K562 (cell line): ENCODE measurements around the gene SOX6. TPM values are rescaled to one million over a fixed set of nuclear protein-coding genes. Genes with fewer than 3 reads are reported as not detected.

ENCODE experiments used
- ATAC-seq: fragments of 200-7000 bp; cut with Tn5 transposase; 3 replicates; pipeline ENCODE4 v1.9.1; 2020; ENCODE audit warnings: moderate library complexity
- BruUV-seq: library from RNA; stranded (reverse); fragments of 400-500 nt; replicated peaks from 2 replicates; lab custom pipeline; 2021; lab: Mats Ljungman, UMichigan
- CTCF ChIA-PET: fragments of 300-600 bp; formaldehyde crosslinking; extraction: SDS; loops from one replicate; lab custom pipeline; 2021; ENCODE audit warnings: low intra/inter-chr PET ratio; lab: Yijun Ruan, JAX
- POLR2A ChIA-PET: fragments of 300-600, 350-650 bp; sonication (Branson Sonifier 250); formaldehyde crosslinking; extraction: SDS; loops from one replicate; lab custom pipeline; 2021; ENCODE audit warnings: antibody characterized with exemption, inconsistent platforms; lab: Yijun Ruan, JAX
- DNase-seq, 4 experiments: peaks; one replicate each; pipeline versions ENCODE4 v3.0.0 to v3.0.0-alpha.2; 2011 to 2018; ENCODE audit warnings: low spot score in 3 of 4, mixed read lengths in 3 of 4; ENCODE audit errors: extremely low read depth in 1 of 4
- FAIRE-seq: peaks from 2 replicates; lab custom pipeline; 2011; peaks lifted over from hg19 to GRCh38; lab: Jason Lieb, UNC
- H2AFZ ChIP-seq: 2 replicates; pipeline ENCODE4 v1.6.0; 2011; ENCODE audit warnings: low read depth, low read length, control low read depth, inconsistent platforms
- H3K27ac ChIP-seq: fragments of 200-600 bp; 3 replicates; pipeline ENCODE4 v1.8.0; 2011; ENCODE audit warnings: low read depth, mild to moderate bottlenecking, control low read depth, inconsistent platforms, low read length, moderate library complexity, mixed read lengths; ENCODE audit errors: extremely low read depth
- H3K27me3 ChIP-seq, 2 experiments: fragments of 300-600 bp in 1 of 2; 2 replicates in 1 of 2; 3 replicates in 1 of 2; pipeline versions ENCODE4 v1.6.0 to v1.8.0; 2011; ENCODE audit warnings: inconsistent platforms in 2 of 2, low read length in 2 of 2, mild to moderate bottlenecking in 1 of 2, mixed read lengths in 1 of 2, moderate library complexity in 1 of 2; ENCODE audit not compliant: control insufficient read depth in 2 of 2, insufficient read depth in 2 of 2
- H3K36me3 ChIP-seq: fragments of 300-600 bp; 3 replicates; pipeline ENCODE4 v1.8.0; 2011; ENCODE audit warnings: mild to moderate bottlenecking, low read length, inconsistent platforms; ENCODE audit not compliant: control insufficient read depth, insufficient read depth
- H3K4me1 ChIP-seq, 2 experiments: fragments of 200-600 bp in 1 of 2; replicated peaks in 1 of 2; 2 replicates in 1 of 2; 3 replicates in 1 of 2; pipeline versions ENCODE4 v1.5.1 to v1.8.0; 2011; ENCODE audit warnings: inconsistent platforms in 2 of 2, low read length in 2 of 2, mild to moderate bottlenecking in 1 of 2, mixed read lengths in 1 of 2, moderate library complexity in 1 of 2; ENCODE audit not compliant: control insufficient read depth in 2 of 2, insufficient read depth in 2 of 2
- H3K4me2 ChIP-seq: 2 replicates; pipeline ENCODE4 v1.6.1; 2011; ENCODE audit warnings: low read length, control low read depth, inconsistent platforms, mixed read lengths; ENCODE audit not compliant: insufficient read depth
- H3K4me3 ChIP-seq: fragments of 200-600 bp; sonication (generic), shearing (Covaris generic); 2 replicates; pipeline ENCODE4 v1.5.1; 2016; ENCODE audit warnings: control low read depth, inconsistent platforms
- H3K79me2 ChIP-seq: fragments of 200-600 bp; 3 replicates; pipeline ENCODE4 v1.8.0; 2011; ENCODE audit warnings: low read length, inconsistent platforms; ENCODE audit not compliant: control insufficient read depth, insufficient read depth
- H3K9ac ChIP-seq, 2 experiments: 2 replicates each; pipeline versions ENCODE4 v1.6.0 to v1.6.1; 2011; ENCODE audit warnings: low read depth in 2 of 2, low read length in 2 of 2, control low read depth in 1 of 2, inconsistent platforms in 1 of 2, mild to moderate bottlenecking in 1 of 2, mixed read lengths in 1 of 2; ENCODE audit not compliant: insufficient read depth in 1 of 2
- H3K9me1 ChIP-seq: one replicate; pipeline ENCODE4 v1.6.0; 2011; ENCODE audit warnings: inconsistent platforms, mild to moderate bottlenecking, low read length, moderate library complexity; ENCODE audit not compliant: control insufficient read depth, insufficient read depth
- H3K9me3 ChIP-seq: replicated peaks from 2 replicates; pipeline ENCODE4 v1.5.1; 2011; ENCODE audit warnings: low read depth, low read length, inconsistent platforms; ENCODE audit not compliant: control insufficient read depth, insufficient read depth
- H4K20me1 ChIP-seq: replicated peaks from 2 replicates; pipeline ENCODE4 v1.6.1; 2011; ENCODE audit warnings: low read length, inconsistent platforms, mixed read lengths; ENCODE audit not compliant: control insufficient read depth, insufficient read depth
- KDM1A ChIP-seq, 2 experiments: fragments of 450-650 bp; IDR thresholded peaks; 2 replicates each; pipeline ENCODE4 v1.6.1; 2016; ENCODE audit warnings: mild to moderate bottlenecking in 2 of 2
- NUFIP1 ChIP-seq: fragments of 450-650 bp; IDR thresholded peaks from 2 replicates; pipeline ENCODE4 v1.6.1; 2018; ENCODE audit not compliant: partially characterized antibody
- TEAD4 ChIP-seq, 2 experiments: sonication (generic) in 1 of 2; formaldehyde crosslinking in 1 of 2; IDR thresholded peaks; 2 replicates each; pipeline versions ENCODE4 v1.6.1 to v1.8.0; 2012 to 2022; ENCODE audit warnings: borderline replicate concordance in 1 of 2, inconsistent platforms in 1 of 2, low read length in 1 of 2, mild to moderate bottlenecking in 1 of 2, missing genetic modification reagents in 1 of 2
- ZNF766 ChIP-seq: fragments of 200-800 bp; sonication (Bioruptor generic); conservative IDR thresholded peaks from 2 replicates; pipeline ENCODE4 v1.6.1; 2016; ENCODE audit warnings: missing genetic modification characterization, missing compliant biosample characterization
- WGBS: fragments of 100-300 bp; shearing (Covaris generic); methylation state at CpG from one replicate; pipeline ENCODE4 v1.1.6; 2016; ENCODE audit warnings: low coverage, mixed read lengths; ENCODE audit not compliant: insufficient coverage; ENCODE audit errors: missing lambda C conversion rate; 5-methylcytosine and 5-hydroxymethylcytosine counted together
- in situ Hi-C: fragments of 300-500 bp; cut with MboI; formaldehyde crosslinking; loops from 4 replicates; pipeline ENCODE4 v1.15.0; 2018; ENCODE audit warnings: inconsistent platforms, mixed read lengths
- intact Hi-C: fragments of 100-400 bp; cut with micrococcal nuclease; formaldehyde crosslinking; loops from 2 replicates; pipeline ENCODE4 v1.14.2; 2022
- polyA plus RNA-seq, 8 experiments: library from polyadenylated mRNA; depleted of rRNA in 4 of 8; stranded (reverse) in 5 of 8; unstranded in 3 of 8; fragments of >200 nt; fragmentation: Nextera tagmentation in 2 of 8; fragmentation: Illumina TruSeq in 1 of 8; extraction: Ambion mirVana in 2 of 8; extraction: Trizol in 1 of 8; gene quantifications; 2 replicates each; pipeline versions ENCODE4 v1.2.1 to v1.2.3, GENCODE V29; 2011 to 2014; ENCODE audit warnings: inconsistent platforms in 1 of 8, missing spikeins in 1 of 8
- total RNA-seq, 7 experiments: library from RNA; depleted of rRNA in 6 of 7; stranded (reverse); fragments of >200 nt in 6 of 7; fragmentation: Illumina TruSeq in 2 of 7; extraction: Trizol in 2 of 7; gene quantifications; 2 replicates each; pipeline versions ENCODE4 v1.2.1 to v1.2.3, GENCODE V29; 2011 to 2021; ENCODE audit warnings: low replicate concordance in 1 of 7
- TF ChIP-seq, protein P1 (sequence below): fragments of 250-450 bp; sonication (Bioruptor Pico); IDR thresholded peaks from 2 replicates; pipeline ENCODE4 v1.8.0; 2022; ENCODE audit warnings: moderate library complexity, mild to moderate bottlenecking, inconsistent platforms
- TF ChIP-seq, protein P2 (sequence below), 2 experiments: IDR thresholded peaks in 1 of 2; conservative IDR thresholded peaks in 1 of 2; 2 replicates each; pipeline ENCODE4 v1.6.1; 2016; ENCODE audit warnings: low read depth in 2 of 2, mild to moderate bottlenecking in 1 of 2, missing compliant biosample characterization in 1 of 2, missing genetic modification characterization in 1 of 2, moderate library complexity in 1 of 2

Gene SOX6
- total and polyA plus RNA-seq, 9 of the 15 experiments (the other 6 are each of a cell fraction or from before 2014, with no cell fraction given), result 0.89 to 8.7 (median 5.7) TPM

DNA sequence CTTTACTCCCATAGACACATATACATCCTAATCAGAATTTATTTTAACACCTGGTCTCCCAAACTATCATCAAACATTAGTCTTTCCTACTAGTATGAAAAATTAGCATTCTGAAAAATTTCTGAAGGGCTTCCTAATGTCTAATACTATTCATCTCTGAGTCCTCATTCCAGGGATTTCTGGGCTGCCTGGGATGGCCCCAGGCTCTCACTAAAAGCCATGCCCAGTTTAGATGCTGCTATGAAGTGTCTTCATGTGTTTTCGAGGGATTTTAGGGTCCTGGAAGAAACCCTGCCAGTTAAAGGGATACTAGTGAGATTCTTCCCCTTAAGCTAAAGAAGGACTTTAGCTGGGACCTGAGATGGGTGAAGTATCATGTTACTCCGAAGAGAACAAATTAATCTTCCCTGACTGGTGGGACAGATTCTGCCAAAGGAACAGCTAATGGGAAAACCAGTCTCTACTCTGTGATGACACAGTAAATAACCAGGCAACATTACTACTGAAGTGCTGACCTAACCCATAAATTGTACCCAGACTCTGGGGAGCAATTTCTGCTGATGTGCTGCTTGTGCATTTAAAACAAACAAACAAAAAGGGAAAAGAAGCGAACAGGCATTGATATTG lies 342.6 kb downstream of the SOX6 start:
- Histone ChIP-seq H3K9ac (no peak overlapping the region), H3K4me1 (peaks cover 0 to 18% of the 10 kb centered on the region in 2 experiments; a peak in 3 of 5 replicates), H3K9me3 (no peaks in the 10 kb centered on the region), H3K4me3 (no peak overlapping the region), H3K4me2 (no peak overlapping the region), H3K79me2 (no peaks in the 10 kb centered on the region), H3K27ac (no peak overlapping the region), H4K20me1 (no peaks in the 10 kb centered on the region), H3K27me3 (no peaks in the 10 kb centered on the region), H2AFZ (no peak overlapping the region), H3K9me1 (no peaks in the 10 kb centered on the region), H3K36me3 (no peaks in the 10 kb centered on the region)
- in situ Hi-C loops, result no loop called here
- intact Hi-C loops, result no loop called here
- TF ChIP-seq KDM1A (IDR thresholded peaks at IDR 0.05) (no peak), NUFIP1 (no peak), TEAD4 (IDR thresholded peaks at IDR 0.05; ENCODE audit: low read length) (no peak), TEAD4 (CRISPR knock-in tag; IDR thresholded peaks at IDR 0.05; ENCODE audit: borderline replicate concordance) (no peak), ZNF766 (no peak)
- TF ChIP-seq, protein P1, sequence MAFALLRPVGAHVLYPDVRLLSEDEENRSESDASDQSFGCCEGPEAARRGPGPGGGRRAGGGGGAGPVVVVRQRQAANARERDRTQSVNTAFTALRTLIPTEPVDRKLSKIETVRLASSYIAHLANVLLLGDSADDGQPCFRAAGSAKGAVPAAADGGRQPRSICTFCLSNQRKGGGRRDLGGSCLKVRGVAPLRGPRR, result no peak
- TF ChIP-seq, protein P2, sequence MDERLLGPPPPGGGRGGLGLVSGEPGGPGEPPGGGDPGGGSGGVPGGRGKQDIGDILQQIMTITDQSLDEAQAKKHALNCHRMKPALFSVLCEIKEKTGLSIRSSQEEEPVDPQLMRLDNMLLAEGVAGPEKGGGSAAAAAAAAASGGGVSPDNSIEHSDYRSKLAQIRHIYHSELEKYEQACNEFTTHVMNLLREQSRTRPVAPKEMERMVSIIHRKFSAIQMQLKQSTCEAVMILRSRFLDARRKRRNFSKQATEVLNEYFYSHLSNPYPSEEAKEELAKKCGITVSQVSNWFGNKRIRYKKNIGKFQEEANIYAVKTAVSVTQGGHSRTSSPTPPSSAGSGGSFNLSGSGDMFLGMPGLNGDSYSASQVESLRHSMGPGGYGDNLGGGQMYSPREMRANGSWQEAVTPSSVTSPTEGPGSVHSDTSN (CRISPR knock-in tag; IDR thresholded peaks at IDR 0.05; ENCODE audit: low read depth), result no peak
- TF ChIP-seq, protein P2 (tag; conservative IDR thresholded peaks at IDR 0.05; ENCODE audit: low read depth), result peak; percentile 55; the same call in 1 of the 2 replicates
- ChIA-PET CTCF (no interaction called here), POLR2A (no interaction called here)
- ATAC-seq, result no peak
- no peak for FAIRE-seq
- DNase-seq, result no peak
- BruUV-seq, result no TSS peak
- WGBS, result 61% methylated on average over 3 of the region's 3 CpGs
